Stimulated activated naive CD8-positive, alpha-beta T cell treated with anti-CD3 and anti-CD28 coated beads, Interleukin-15, Interleukin-2, amounts not matched to agents 100 U/mL and 50 U/mL, for 24 hours (primary cell): ENCODE results near the gene ADIPOR2.

Experiments
- ATAC-seq: fragments of 150-1000 bp; cut with Tn5 transposase; one replicate; pipeline ENCODE4 v1.10.0; 2021
- DNase-seq: peaks from one replicate; pipeline ENCODE4 v3.0.0; 2021

Gene ADIPOR2

DNA sequence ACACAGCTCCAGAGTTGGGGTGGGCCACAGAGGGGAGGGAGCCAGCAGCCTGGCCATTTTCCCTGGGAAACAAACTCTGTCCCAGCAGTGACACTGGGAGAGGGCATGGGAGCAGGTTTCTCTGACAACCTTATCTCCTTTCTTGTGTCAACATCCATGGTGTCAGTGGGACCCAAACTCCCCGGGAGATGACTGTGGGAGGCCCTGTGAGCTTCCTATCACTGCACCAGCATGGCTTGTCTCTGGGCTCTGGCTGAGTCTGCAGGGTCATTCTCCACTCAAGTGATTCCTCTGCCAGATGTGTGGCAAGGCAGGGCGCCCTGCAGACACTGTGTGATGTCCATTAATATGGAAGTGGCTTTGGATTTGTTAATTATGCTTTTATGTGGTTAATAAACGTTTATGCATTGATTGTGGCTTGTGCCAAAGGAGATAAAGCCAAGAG lies 139.6 kb downstream of the ADIPOR2 start:
- DNase-seq (no peak), ATAC-seq (no peak)

DNA sequence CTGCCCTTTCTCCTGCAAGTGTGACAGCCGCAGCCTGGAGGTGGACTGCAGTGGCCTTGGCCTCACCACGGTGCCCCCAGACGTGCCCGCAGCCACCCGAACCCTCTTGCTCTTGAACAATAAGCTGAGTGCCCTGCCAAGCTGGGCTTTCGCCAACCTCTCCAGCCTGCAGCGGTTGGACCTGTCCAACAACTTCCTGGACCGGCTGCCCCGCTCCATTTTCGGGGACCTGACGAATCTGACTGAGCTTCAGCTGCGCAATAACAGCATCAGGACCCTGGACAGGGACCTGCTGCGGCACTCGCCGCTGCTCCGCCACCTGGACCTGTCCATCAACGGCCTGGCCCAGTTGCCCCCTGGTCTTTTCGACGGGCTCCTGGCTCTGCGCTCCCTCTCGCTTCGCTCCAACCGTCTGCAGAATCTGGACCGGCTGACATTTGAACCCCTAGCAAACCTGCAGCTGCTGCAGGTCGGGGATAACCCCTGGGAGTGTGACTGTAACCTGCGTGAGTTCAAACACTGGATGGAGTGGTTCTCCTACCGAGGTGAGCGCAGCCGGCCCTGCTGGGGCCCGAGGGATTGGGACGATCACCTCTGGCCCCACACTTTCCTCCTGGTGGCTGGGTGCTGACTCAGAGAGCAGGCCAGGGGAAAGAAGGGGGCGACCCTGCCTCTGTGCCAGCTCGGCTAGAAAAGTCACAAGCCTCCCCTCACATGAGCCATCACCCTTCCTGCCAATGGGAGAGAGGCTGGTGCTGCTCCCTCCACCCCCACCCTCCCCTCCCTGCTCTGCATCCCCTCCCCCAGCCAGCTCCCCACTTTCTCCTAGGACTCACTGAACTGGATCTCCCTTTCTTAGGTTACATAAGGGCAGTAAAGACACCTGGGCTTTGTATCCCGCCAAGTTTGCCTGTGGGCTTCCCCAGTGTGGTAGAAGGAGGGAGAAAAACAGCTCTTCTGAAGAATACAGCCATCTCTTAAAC lies 140.4 kb downstream of the ADIPOR2 start:
- ATAC-seq (peak; percentile 32), DNase-seq (peak; percentile 32)

DNA sequence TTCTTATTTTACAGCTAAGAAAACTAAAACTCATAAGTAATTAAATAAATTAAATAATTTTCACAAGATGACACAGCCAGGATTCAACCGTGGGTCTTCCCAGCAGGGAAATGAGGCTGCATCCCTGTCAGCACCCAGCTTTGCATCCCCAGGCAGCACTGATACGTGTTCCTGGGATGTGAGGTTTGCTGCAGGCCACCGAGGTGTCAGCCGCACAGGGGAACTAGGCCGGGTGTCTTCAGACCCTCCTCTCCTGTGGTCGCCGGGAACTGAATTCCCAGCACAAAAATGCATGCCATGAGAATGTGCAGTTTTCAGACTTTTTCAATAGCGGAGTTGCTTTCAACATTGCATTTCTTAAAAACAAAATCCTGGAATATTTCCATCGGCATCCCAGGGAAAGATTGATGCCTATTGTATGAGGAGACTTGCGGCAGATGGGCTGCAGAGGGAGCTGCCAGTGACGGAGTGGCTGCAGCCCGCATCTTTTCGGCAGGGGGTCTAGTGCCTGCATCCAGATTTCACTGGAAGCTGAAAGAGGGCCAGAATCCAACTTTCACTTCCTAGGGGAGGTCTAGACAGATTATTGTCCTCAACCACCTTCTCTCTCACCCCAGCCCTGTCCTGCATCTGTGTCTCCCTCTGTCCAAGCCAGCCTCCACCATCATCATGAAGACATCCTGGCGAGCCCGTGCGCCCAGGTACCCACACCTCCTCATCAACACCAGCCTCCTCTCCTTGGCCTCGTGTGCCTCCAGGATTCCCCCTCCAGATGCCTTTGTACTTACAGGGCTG lies 142.1 kb downstream of the ADIPOR2 start:
- no peak for DNase-seq

DNA sequence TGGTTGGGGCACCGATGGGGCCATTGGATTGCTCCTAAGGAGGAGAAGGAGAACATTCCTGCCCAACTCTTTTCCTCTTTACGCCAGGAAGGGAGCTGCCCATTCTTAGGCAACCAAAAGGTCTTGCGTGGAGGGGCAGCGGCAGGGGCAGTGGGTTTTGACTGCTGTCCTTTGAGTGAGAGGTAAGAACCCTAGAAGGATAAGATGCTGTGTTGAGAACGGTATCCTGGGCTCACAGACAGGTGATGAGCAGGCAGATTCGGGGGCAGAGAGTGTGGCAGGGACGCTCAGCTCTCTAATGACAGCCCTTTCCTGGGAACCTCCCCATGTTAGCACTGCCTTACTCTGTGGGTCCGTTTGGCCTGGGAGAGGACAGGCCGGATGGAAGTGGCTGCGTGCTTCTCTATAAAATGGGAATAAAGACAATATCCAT lies 142.7 kb downstream of the ADIPOR2 start:
- ATAC-seq (no peak), DNase-seq (no peak)

More for the DNA sequence above, 142.1 kb downstream of the ADIPOR2 start:
- no peak for ATAC-seq

GRCh38 chr12:1834186-1834925 lies 143.5 kb downstream of the ADIPOR2 start:
- DNase-seq (no peak), ATAC-seq (no peak)

DNA sequence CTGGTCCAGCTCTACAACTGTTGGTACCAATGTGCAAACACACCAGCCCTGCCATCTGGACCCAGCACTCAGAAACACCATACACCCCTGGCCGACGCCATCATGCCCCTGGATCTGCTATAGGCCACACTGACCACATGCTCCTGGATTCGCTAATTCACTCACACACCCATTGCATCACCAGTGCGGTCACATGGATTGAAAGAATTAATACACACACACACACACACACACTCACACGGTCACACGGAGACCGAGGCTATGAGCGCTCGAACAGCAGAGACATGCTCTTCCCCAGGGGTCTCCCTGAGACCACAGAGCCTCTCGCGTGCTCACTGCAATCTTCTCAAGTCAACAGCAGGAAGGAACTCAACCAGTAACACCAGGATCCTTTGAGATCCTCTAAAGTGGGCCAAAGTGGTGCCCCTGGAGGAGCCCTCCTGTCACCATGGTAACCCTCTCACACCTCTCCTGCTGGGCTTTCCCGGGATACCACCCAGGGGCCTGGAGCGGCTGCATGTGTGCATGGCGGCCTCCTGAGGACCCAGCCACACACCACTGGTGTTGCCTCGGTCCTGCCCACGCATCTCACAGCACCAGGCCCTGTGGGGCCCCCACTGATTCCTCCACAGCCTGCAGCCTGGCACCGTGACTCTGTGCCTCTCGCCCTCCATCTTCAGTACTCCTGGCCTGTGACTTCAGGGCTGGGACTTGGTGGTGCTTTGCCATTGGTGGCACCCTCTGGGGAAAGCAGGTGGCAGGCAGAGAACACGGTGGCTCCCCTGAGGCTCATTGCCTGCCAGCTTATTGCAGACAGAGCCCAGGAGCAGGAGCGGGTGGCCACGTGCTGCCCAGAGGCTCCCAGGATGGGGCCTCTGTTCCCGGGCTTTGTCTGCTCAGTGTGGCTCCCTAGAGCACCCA lies 144.6 kb downstream of the ADIPOR2 start:
- no peak for DNase-seq
- no peak for ATAC-seq

- DNase-seq (no peak), ATAC-seq (no peak)
These were observed 145.5 kb downstream of the ADIPOR2 start for GRCh38 chr12:1836241-1836803.

DNA sequence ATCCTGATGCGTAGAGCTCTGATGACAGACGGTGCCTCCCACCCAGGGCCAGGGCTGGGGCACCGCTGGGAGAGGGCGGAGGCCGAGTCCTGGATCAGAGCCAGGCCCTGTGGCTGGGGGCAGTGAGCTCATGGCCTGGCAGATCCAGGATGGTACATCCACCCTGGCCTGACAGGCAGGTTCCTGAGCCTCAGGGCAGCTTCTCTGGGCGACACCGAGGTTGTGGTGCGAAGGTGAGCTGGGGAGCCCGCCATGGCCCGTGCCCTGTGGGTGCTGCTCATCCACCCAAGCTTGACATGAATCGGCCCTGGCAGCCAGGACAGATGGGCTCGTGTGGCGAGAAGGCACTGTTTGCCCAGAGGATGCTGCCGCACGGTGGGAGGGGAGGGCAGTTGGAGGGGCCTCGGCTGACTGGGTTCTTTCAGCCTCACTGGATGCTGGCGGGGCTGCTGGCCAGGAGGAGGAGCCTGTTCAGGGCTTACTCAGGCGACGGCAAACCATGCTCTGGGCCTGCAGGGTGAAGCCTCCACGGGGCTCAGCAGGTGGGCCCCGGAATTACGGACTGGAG lies 146.1 kb downstream of the ADIPOR2 start:
- no peak for ATAC-seq

GRCh38 chr12:1837541-1838204 lies 146.8 kb downstream of the ADIPOR2 start:
- ATAC-seq, result no peak
- DNase-seq, result no peak

More for the DNA sequence above, 146.1 kb downstream of the ADIPOR2 start:
- no peak for DNase-seq
